ENCODE data around the gene AKR1B1.

AKR1B1 gene

GRCh38 chr7:134470864-134471263 is 12.0 kb upstream of the AKR1B1 start:
- H3K27ac ChIP-seq: no peak overlapping the region

GRCh38 chr7:134469622-134470021 is 10.7 kb upstream of the AKR1B1 start:
- TF ChIP-seq CTCF (IDR thresholded peaks at IDR 0.05): no peak
- TF ChIP-seq ZFX (IDR thresholded peaks at IDR 0.05; ENCODE audit: borderline replicate concordance): no peak
- no peak overlapping the region for H3K27ac ChIP-seq

More at GRCh38 chr7:134470864-134471263, 12.0 kb upstream of the AKR1B1 start:
- TF ChIP-seq CTCF (IDR thresholded peaks at IDR 0.05) (no peak), ZFX (IDR thresholded peaks at IDR 0.05; ENCODE audit: borderline replicate concordance) (no peak)

- H3K27ac ChIP-seq: no peak overlapping the region
- TF ChIP-seq CTCF (IDR thresholded peaks at IDR 0.05) (no peak), ZFX (IDR thresholded peaks at IDR 0.05; ENCODE audit: borderline replicate concordance) (no peak)
Observed at GRCh38 chr7:134468475-134468874, 9.6 kb upstream of the AKR1B1 start.

GRCh38 chr7:134468054-134468453 is 9.2 kb upstream of the AKR1B1 start:
- TF ChIP-seq CTCF (IDR thresholded peaks at IDR 0.05) (no peak), ZFX (IDR thresholded peaks at IDR 0.05; ENCODE audit: borderline replicate concordance) (no peak)
- no peak overlapping the region for H3K27ac ChIP-seq

GRCh38 chr7:134465491-134465890 is 6.6 kb upstream of the AKR1B1 start:
- H3K27ac ChIP-seq: no peak overlapping the region
- TF ChIP-seq ZFX (IDR thresholded peaks at IDR 0.05; ENCODE audit: borderline replicate concordance): no peak

- no peak overlapping the region for H3K27ac ChIP-seq
- no peak for TF ChIP-seq CTCF (IDR thresholded peaks at IDR 0.05)
- no peak for TF ChIP-seq ZFX (IDR thresholded peaks at IDR 0.05; ENCODE audit: borderline replicate concordance)
Observed at GRCh38 chr7:134464496-134464895, 5.6 kb upstream of the AKR1B1 start.

GRCh38 chr7:134463751-134464150 is 4.9 kb upstream of the AKR1B1 start:
- TF ChIP-seq ZFX (IDR thresholded peaks at IDR 0.05; ENCODE audit: borderline replicate concordance) (no peak), CTCF (IDR thresholded peaks at IDR 0.05) (no peak)
- H3K27ac ChIP-seq: no peak overlapping the region

GRCh38 chr7:134462337-134462925 is 3.5 kb upstream of the AKR1B1 start:
- no peak for TF ChIP-seq ZFX (IDR thresholded peaks at IDR 0.05; ENCODE audit: borderline replicate concordance)
- TF ChIP-seq CTCF (IDR thresholded peaks at IDR 0.05): no peak
- H3K27ac ChIP-seq: no peak overlapping the region

All from 22Rv1 (cell line).